Measurements from ENCODE around the gene ALDH3A2.

ALDH3A2 gene

DNA sequence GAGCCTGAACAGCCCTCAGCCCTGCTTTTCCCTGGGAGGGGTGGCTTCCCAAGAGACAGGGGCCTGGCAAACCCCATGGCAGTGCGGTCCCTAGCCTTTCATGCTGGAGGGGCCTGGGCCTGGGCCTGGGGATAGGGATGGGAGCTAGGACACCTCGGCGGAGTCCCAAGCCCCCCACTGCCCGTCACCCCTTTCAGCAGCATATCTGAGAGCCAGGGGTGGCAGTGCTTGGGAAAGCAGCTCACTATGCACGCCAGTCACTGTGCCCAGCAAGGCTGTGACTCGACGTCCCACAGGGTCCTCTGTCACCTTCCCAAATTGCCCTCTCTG, 68.4 kb downstream of the ALDH3A2 start:
- TF ChIP-seq, protein P1, sequence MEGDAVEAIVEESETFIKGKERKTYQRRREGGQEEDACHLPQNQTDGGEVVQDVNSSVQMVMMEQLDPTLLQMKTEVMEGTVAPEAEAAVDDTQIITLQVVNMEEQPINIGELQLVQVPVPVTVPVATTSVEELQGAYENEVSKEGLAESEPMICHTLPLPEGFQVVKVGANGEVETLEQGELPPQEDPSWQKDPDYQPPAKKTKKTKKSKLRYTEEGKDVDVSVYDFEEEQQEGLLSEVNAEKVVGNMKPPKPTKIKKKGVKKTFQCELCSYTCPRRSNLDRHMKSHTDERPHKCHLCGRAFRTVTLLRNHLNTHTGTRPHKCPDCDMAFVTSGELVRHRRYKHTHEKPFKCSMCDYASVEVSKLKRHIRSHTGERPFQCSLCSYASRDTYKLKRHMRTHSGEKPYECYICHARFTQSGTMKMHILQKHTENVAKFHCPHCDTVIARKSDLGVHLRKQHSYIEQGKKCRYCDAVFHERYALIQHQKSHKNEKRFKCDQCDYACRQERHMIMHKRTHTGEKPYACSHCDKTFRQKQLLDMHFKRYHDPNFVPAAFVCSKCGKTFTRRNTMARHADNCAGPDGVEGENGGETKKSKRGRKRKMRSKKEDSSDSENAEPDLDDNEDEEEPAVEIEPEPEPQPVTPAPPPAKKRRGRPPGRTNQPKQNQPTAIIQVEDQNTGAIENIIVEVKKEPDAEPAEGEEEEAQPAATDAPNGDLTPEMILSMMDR (IDR thresholded peaks at IDR 0.05; ENCODE audit: low read depth, low read length): no peak
- no peak overlapping the region for H3K4me3 ChIP-seq (ENCODE audit: low read depth, low read length)

DNA sequence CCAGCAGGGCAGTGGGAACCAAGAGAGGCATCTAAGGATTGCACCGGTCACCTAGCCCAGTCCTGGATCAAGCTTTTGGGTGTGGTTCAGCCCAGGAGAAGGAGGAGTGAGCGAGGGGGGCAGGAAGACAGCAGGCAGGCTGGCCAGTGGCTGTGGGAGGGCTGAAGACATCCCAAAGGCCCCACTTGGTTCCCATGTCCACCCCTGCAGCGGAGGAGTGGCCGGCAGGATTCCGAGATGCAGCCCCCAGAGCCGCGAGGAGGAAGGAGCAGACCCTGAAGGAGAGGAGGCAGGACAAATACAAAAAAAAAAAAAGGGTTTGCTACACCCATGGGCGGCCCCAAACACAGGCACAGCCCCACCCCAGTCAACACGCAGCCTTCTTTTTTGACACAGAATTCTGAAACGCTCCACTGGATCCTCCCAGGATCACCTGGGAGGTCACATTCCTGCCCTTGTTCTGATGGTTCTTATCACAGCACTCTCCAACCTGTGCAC, 68.9 kb downstream of the ALDH3A2 start:
- H3K4me3 ChIP-seq (ENCODE audit: low read depth, low read length): no peak overlapping the region
- TF ChIP-seq, protein P1 (IDR thresholded peaks at IDR 0.05; ENCODE audit: low read depth, low read length): no peak

- no peak overlapping the region for H3K4me3 ChIP-seq (ENCODE audit: low read depth, low read length)
- TF ChIP-seq, protein P1 (IDR thresholded peaks at IDR 0.05; ENCODE audit: low read depth, low read length): no peak
Observed at GRCh38 chr17:19718041-19718612, 69.6 kb downstream of the ALDH3A2 start.

DNA sequence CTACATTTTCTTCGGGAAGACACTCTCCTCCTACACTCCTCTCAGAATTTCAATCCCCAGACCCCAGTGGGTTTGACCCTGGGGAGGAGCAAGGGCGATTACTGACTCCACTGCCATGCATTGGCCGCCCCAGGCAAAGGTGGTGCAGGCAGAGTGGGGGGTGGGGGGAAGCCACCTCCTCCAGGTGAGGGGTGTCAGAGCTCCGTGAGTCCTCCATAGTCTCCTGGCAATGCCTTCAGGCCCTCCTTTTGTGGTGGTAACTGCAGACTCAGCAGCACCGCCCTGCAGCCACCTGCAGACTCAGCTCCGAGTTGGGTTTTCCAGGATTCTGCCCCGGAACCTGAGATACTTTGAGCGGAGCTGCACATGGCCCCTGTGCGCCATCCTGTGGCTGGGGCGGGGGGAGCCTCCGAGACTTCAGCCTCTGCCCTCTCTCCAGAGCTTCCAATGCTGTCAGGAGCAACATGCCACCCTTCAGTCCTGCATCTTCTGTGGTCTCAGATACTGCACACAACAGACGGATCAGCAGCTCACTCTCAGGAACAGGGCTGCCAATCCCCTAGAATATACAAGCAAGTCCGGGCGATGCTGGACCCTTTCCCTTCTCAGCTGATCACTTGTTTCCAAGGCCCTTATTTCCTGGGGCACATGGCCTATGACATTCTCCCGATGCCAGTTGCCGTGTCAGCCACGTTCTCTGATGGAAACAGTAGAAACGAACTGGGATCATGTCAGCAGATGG, 70.2 kb downstream of the ALDH3A2 start:
- TF ChIP-seq, protein P1 (IDR thresholded peaks at IDR 0.05; ENCODE audit: low read depth, low read length): no peak
- H3K4me3 ChIP-seq (ENCODE audit: low read depth, low read length): no peak overlapping the region

- TF ChIP-seq, protein P1 (IDR thresholded peaks at IDR 0.05; ENCODE audit: low read depth, low read length): no peak
- no peak overlapping the region for H3K4me3 ChIP-seq (ENCODE audit: low read depth, low read length)
Observed at GRCh38 chr17:19719355-19720209, 71.0 kb downstream of the ALDH3A2 start.

DNA sequence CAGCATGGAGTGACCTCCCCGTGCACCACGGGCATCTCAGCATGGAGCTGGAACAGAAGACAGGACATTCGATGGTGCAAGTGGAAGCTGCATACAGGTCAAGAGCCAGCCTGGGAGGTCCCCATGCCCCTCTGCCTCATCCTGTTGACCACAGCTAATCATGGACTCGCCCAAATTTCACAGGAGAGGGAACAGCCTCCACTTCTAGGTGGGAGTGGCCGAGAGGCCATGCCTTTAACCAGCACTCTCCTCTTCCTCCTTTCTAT, 71.6 kb downstream of the ALDH3A2 start:
- no peak overlapping the region for H3K4me3 ChIP-seq (ENCODE audit: low read depth, low read length)
- TF ChIP-seq, protein P1 (IDR thresholded peaks at IDR 0.05; ENCODE audit: low read depth, low read length): no peak
